ENCODE results near the gene HTR2A. TPM values are rescaled to one million over a fixed set of nuclear protein-coding genes. Genes with fewer than 3 reads are reported as not detected.

The HTR2A gene
- polyA plus RNA-seq, 1 donor (not counting 4 experiments of a cell fraction or from before 2014, with no cell fraction given) = not detected

DNA sequence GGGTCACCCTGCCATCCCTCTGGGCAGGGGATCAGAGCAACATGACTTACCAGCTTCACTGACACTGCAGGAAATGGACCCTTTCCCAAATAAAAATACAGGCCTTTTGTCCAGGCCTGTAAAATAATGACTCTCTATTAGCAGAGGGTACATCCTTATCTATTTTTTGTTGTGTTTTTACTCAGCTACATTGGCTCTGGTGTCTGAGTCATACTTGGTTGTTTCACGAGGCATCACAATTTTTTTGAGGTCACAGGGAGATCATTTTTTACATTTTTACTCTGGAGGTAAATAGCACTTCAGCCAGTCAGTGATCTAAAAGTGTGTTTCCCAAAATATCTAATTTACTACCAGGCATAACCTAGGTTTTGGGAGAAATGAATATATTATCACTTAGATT is 6.9 kb upstream of the HTR2A start:
- no peaks in the 10 kb centered on the region for H3K36me3 ChIP-seq (ENCODE audit: control insufficient read depth in 2 of 2, extremely low read depth in 1 of 2, insufficient read depth in 2 of 2, low read length in 2 of 2)
- no peak overlapping the region for H3K9ac ChIP-seq (ENCODE audit: control insufficient read depth, extremely low read depth, insufficient read depth, low read length)
- no peak overlapping the region for H3K4me3 ChIP-seq (ENCODE audit: control insufficient read depth in 2 of 3, extremely low read depth in 1 of 3, insufficient read depth in 2 of 3, low read depth in 1 of 3, low read length in 3 of 3)
- DNase-seq (ENCODE audit: low read depth, low spot score) (no peak), FAIRE-seq (no peak)
- H3K4me1 ChIP-seq (ENCODE audit: control insufficient read depth, extremely low read depth, insufficient read depth, low read length) = no peaks in the 10 kb centered on the region
- H3K9me1 ChIP-seq (ENCODE audit: control insufficient read depth, extremely low read depth, insufficient read depth, low read length) = no peaks in the 10 kb centered on the region
- no peaks in the 10 kb centered on the region for H4K20me1 ChIP-seq (ENCODE audit: control insufficient read depth, extremely low read depth, insufficient read depth, low read length)
- H3K4me2 ChIP-seq (ENCODE audit: control insufficient read depth, extremely low read depth, insufficient read depth, low read depth, low read length) = no peak overlapping the region
- no peaks in the 10 kb centered on the region for H3K9me3 ChIP-seq (ENCODE audit: control insufficient read depth, low read depth, low read length)
- H3K27ac ChIP-seq (ENCODE audit: control insufficient read depth, insufficient read depth, low read length) = no peak overlapping the region
- H3K79me2 ChIP-seq (ENCODE audit: control insufficient read depth, insufficient read depth, low read length) = no peaks in the 10 kb centered on the region
- TF ChIP-seq EZH2 (IDR thresholded peaks at IDR 0.05; ENCODE audit: low read length) = no peak
- TF ChIP-seq, protein P1, sequence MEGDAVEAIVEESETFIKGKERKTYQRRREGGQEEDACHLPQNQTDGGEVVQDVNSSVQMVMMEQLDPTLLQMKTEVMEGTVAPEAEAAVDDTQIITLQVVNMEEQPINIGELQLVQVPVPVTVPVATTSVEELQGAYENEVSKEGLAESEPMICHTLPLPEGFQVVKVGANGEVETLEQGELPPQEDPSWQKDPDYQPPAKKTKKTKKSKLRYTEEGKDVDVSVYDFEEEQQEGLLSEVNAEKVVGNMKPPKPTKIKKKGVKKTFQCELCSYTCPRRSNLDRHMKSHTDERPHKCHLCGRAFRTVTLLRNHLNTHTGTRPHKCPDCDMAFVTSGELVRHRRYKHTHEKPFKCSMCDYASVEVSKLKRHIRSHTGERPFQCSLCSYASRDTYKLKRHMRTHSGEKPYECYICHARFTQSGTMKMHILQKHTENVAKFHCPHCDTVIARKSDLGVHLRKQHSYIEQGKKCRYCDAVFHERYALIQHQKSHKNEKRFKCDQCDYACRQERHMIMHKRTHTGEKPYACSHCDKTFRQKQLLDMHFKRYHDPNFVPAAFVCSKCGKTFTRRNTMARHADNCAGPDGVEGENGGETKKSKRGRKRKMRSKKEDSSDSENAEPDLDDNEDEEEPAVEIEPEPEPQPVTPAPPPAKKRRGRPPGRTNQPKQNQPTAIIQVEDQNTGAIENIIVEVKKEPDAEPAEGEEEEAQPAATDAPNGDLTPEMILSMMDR (optimal IDR thresholded peaks at IDR 0.05 in 1 of 3, IDR thresholded peaks at IDR 0.05 in 1 of 3, conservative IDR thresholded peaks at IDR 0.05 in 1 of 3; ENCODE audit: extremely low read depth in 1 of 3, insufficient read depth in 2 of 3, low read length in 3 of 3) = no peak
- H2AFZ ChIP-seq (ENCODE audit: control insufficient read depth, low read length) = no peak overlapping the region
- dilution Hi-C loops (cut with MboI; ENCODE audit: extremely low pct_ligation_motif_present, low sequenced_read_pairs) = no loop called here
- peaks cover 6% of the 10 kb centered on the region for H3K27me3 ChIP-seq (ENCODE audit: control insufficient read depth, extremely low read depth, insufficient read depth, low read length)

DNA sequence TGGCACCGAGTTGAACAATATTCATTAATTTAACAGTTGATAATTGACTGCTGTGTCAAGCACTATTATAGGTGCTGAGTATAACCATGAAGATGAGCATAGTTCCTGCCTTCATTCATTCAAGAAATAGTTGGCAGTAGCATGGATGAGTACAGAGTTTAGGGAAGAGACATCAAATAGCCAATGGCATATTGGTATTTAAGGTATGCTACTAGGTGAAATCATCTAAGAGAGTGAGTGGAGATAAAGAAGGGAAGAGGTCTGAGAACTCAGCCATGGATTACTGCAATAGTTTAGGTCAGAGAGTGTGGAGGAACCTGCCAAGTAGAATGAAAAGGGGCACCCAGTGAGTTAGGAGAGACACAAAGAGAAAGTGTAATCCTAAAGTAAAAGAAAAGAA is 4.9 kb upstream of the HTR2A start:
- Histone ChIP-seq H3K9me1 (ENCODE audit: control insufficient read depth, extremely low read depth, insufficient read depth, low read length) (no peaks in the 10 kb centered on the region), H3K79me2 (ENCODE audit: control insufficient read depth, insufficient read depth, low read length) (no peaks in the 10 kb centered on the region), H3K27me3 (ENCODE audit: control insufficient read depth, extremely low read depth, insufficient read depth, low read length) (peaks cover 13% of the 10 kb centered on the region), H3K9me3 (ENCODE audit: control insufficient read depth, low read depth, low read length) (no peaks in the 10 kb centered on the region), H2AFZ (ENCODE audit: control insufficient read depth, low read length) (no peak overlapping the region), H3K4me3 (ENCODE audit: control insufficient read depth in 2 of 3, extremely low read depth in 1 of 3, insufficient read depth in 2 of 3, low read depth in 1 of 3, low read length in 3 of 3) (no peak overlapping the region), H3K27ac (ENCODE audit: control insufficient read depth, insufficient read depth, low read length) (no peak overlapping the region), H3K36me3 (ENCODE audit: control insufficient read depth in 2 of 2, extremely low read depth in 1 of 2, insufficient read depth in 2 of 2, low read length in 2 of 2) (no peaks in the 10 kb centered on the region), H4K20me1 (ENCODE audit: control insufficient read depth, extremely low read depth, insufficient read depth, low read length) (no peaks in the 10 kb centered on the region), H3K4me2 (ENCODE audit: control insufficient read depth, extremely low read depth, insufficient read depth, low read depth, low read length) (no peak overlapping the region), H3K4me1 (ENCODE audit: control insufficient read depth, extremely low read depth, insufficient read depth, low read length) (no peaks in the 10 kb centered on the region), H3K9ac (ENCODE audit: control insufficient read depth, extremely low read depth, insufficient read depth, low read length) (no peak overlapping the region)
- dilution Hi-C loops (cut with MboI; ENCODE audit: extremely low pct_ligation_motif_present, low sequenced_read_pairs) = no loop called here
- no peak for FAIRE-seq
- TF ChIP-seq, protein P1 (optimal IDR thresholded peaks at IDR 0.05 in 1 of 3, IDR thresholded peaks at IDR 0.05 in 1 of 3, conservative IDR thresholded peaks at IDR 0.05 in 1 of 3; ENCODE audit: extremely low read depth in 1 of 3, insufficient read depth in 2 of 3, low read length in 3 of 3) = no peak
- TF ChIP-seq EZH2 (IDR thresholded peaks at IDR 0.05; ENCODE audit: low read length) = no peak
- DNase-seq (ENCODE audit: low read depth, low spot score) = no peak
